Dedifferentiated amniotic fluid mesenchymal stem cell (primary cell): ENCODE measurements around the gene PDZRN4.

Source experiments
- DNase-seq: peaks from one replicate; pipeline ENCODE4 v3.0.0-alpha.2; 2016; ENCODE audit errors: extremely low spot score

The PDZRN4 gene

GRCh38 chr12:41362510-41362909 lies 174.4 kb downstream of the PDZRN4 start:
- DNase-seq: no peak

- DNase-seq: no peak
Measured at GRCh38 chr12:41362931-41363330, 174.8 kb downstream of the PDZRN4 start.

GRCh38 chr12:41364211-41364610 lies 176.1 kb downstream of the PDZRN4 start:
- DNase-seq: no peak

- DNase-seq: no peak
Measured at GRCh38 chr12:41365653-41366171, 177.6 kb downstream of the PDZRN4 start.

GRCh38 chr12:41367726-41368405 lies 179.7 kb downstream of the PDZRN4 start:
- DNase-seq: no peak

GRCh38 chr12:41380878-41381277 lies 192.8 kb downstream of the PDZRN4 start:
- no peak for DNase-seq

- no peak for DNase-seq
Measured at GRCh38 chr12:41402801-41403200, 214.7 kb downstream of the PDZRN4 start.

- DNase-seq: no peak
Measured at GRCh38 chr12:41407232-41407799, 219.2 kb downstream of the PDZRN4 start.

GRCh38 chr12:41409628-41410027 lies 221.5 kb downstream of the PDZRN4 start:
- DNase-seq: no peak

GRCh38 chr12:41418586-41418985 lies 230.5 kb downstream of the PDZRN4 start:
- DNase-seq: no peak

GRCh38 chr12:41419131-41419893 lies 231.2 kb downstream of the PDZRN4 start:
- no peak for DNase-seq

GRCh38 chr12:41424651-41425050 lies 236.5 kb downstream of the PDZRN4 start:
- no peak for DNase-seq

- no peak for DNase-seq
Measured at GRCh38 chr12:41433460-41433859, 245.3 kb downstream of the PDZRN4 start.

- DNase-seq: no peak
Measured at GRCh38 chr12:41436076-41436475, 248.0 kb downstream of the PDZRN4 start.

GRCh38 chr12:41437563-41437962 lies 249.4 kb downstream of the PDZRN4 start:
- DNase-seq: no peak

- DNase-seq: no peak
Measured at GRCh38 chr12:41438854-41439541, 250.9 kb downstream of the PDZRN4 start.

GRCh38 chr12:41439801-41440200 lies 251.7 kb downstream of the PDZRN4 start:
- no peak for DNase-seq

- DNase-seq: no peak
Measured at GRCh38 chr12:41441180-41441579, 253.1 kb downstream of the PDZRN4 start.

GRCh38 chr12:41442896-41443295 lies 254.8 kb downstream of the PDZRN4 start:
- no peak for DNase-seq

GRCh38 chr12:41443690-41444089 lies 255.6 kb downstream of the PDZRN4 start:
- DNase-seq: no peak

GRCh38 chr12:41452838-41453407 lies 264.8 kb downstream of the PDZRN4 start:
- no peak for DNase-seq

- no peak for DNase-seq
Measured at GRCh38 chr12:41453409-41453808, 265.3 kb downstream of the PDZRN4 start.
